HCEC 1CT (cell line): ENCODE measurements around the gene TRPC5OS.

Experiments used
- DNase-seq: peaks from one replicate; pipeline ENCODE4 v3.0.0-alpha.2; 2017

The TRPC5OS gene

DNA sequence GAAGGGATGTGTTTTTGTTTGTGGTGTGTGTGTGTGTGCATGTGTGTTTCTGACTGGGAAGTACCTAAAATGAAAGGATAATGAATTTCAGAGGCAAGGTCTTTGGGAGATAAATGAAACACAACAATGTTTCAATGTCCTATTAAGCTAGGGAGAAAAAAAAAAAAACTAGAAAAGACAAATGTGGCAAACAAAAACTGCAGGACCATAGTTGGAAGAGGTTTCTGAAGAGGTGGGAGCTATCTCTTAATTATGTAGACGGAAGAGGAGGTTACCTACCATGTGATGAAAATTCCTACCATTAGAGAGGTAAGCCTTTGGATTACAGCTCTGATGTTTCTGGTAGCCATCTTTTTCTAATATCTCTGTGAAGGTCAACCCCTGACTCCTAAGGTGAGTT is at the start of gene TRPC5OS:
TSS of gene TRPC5OS (plus strand) at position 301 of the 400 bp plus-strand sequence. CDS start 25,669 bp downstream, outside the sequence.
- no peak for DNase-seq

GRCh38 chrX:111829345-111829744 is 46.6 kb upstream of the TRPC5OS start:
- no peak for DNase-seq

DNA sequence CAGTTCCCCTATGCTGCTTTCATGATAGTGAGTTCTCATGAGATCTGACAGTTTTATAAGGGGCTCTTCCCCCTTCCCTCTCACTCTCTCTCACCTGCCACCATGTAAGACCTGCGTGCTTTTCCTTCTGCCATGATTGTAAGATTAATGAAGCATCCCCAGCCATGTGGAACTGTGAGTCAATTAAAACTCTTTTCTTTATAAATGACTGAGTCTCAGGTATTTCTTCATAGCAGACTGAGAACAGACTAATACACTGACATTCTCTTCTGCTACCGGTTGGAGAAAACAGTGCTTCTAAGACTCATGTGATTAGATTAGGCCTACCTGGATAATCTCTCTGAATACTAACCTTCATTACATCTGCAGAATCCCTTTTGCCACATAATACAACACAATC is 45.4 kb upstream of the TRPC5OS start:
- DNase-seq: no peak

- DNase-seq: no peak
Observed at GRCh38 chrX:111831343-111831742, 44.6 kb upstream of the TRPC5OS start.

GRCh38 chrX:111837197-111837596 is 38.8 kb upstream of the TRPC5OS start:
- no peak for DNase-seq

GRCh38 chrX:111847491-111848133 is 28.4 kb upstream of the TRPC5OS start:
- no peak for DNase-seq

GRCh38 chrX:111848541-111848940 is 27.4 kb upstream of the TRPC5OS start:
- no peak for DNase-seq

DNA sequence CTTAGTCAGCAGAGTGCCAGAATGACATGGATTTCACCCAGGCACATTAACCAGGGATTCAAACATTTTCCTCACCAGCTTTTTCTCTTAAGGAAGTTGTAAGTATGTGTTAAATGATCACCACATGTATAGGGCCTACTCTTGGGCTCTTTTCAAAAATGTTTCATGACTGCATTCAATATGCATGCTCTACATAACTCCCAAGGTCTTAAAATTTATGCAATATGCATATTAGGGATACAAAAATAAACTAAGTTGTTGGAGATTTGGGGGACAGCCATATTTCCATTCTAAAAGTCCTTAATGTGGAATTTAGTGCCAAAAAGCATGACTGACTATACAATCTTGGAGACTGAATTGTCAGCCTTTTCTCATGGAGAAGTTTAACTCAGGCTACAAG is 25.0 kb upstream of the TRPC5OS start:
- no peak for DNase-seq

DNA sequence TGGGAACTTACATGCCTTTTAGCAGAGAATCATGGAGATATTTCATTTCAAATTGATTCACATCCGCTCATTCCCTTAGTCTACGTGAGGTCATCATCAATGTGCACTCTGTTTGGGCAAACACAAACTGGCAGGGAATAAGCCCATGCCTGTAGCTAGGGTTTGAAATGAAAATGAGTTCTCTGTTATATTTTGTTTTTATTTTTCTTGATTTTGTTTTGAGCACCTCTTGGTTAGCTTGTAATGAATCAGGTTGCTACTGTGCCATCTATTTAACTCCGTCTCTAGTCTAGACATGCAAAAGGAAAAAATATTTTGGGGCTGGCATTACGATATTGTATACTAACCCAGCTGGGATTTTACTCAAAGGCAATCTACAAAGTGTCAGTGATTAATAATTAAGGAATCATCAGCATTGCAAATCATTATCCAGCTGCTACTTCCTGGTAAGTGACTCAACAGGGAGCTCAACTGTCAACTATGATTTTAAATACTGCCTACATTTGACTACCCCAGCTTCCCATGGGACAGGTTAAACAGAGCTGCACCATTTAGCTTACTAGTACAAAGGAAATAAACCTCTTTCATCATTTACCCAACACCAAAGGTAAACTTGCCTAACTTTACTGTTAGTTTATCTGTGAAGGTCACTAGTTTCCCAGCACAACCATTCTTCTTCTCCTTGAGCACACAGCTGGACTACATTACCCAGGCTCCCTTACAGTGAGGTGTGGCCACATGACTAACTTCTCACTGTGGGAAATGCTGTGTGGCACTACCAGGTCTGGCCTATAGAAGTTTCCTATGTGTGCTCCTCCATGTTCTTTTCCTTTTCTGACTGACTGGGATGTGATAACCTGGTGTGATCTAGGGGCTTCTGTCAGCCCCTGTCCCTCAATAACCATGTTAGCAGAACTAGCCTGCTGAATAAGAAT is 21.2 kb upstream of the TRPC5OS start:
- DNase-seq: no peak

DNA sequence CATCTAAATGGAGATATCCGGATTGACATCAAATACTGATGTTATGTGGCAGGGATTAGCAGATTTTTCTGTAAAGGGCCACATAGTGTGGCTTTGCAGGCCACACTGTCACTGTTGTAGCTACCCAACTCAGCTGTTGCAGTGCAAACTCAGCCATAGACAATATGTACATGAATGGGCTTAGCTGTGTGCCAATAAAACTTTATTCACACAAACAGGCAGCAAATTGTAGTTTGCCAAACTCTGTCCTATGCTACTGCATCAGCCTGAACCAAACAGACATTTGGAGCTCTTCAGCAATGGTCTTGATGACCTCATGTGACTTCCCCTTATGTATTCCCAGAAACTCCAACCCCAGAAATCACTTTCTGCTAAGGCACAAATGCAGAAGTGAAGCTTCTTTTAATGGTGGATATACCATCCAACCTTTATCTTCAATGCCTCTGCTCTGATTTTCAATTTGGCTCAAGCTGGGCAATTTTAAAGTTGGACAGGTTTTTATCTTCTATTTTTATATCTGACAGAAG is 18.4 kb upstream of the TRPC5OS start:
- DNase-seq: no peak

GRCh38 chrX:111861605-111862004 is 14.4 kb upstream of the TRPC5OS start:
- no peak for DNase-seq

GRCh38 chrX:111867236-111867635 is 8.7 kb upstream of the TRPC5OS start:
- DNase-seq: no peak

DNA sequence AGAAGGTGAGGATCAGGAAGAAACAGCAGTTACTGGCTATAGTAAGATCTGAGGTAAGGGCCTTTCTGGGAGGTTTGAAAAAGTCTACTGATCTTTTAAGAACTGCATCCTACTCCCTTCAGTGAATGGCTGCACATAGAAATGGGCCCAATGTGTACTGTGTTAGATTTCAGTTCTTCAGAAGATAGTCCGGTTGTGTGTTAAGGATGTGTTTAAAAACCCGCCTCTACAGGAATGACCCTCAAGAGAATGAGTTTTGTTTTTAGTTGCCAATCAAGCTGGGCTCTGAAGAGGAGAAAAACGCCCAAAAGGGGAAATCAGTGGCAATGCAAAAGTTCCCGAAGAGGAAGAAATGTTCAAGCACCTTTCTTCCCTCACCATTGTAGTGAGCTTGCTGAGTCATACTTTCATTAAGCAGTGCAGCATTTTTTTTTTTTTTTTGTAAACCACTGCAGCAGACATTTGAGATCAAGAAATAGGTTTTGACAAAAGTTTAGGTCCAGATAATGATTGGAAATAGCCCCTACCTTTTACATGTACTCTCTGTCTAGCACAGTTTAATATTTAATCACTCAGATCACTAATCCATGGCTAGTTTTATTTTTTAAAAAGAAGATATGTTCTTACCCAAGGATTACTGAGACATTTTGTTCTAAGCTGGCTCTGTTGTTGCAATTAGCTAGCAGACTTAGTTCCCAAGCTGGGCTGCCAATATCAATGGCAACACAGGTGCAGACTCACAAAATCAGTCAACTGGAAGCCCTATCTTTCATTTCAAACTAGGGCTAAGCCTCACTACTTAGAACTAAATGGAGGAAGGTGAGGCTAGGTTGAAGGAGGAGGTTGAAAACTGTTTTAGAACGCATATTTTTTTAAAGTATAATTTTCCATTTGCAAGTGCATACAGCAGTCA is 7.0 kb upstream of the TRPC5OS start:
- no peak for DNase-seq

DNA sequence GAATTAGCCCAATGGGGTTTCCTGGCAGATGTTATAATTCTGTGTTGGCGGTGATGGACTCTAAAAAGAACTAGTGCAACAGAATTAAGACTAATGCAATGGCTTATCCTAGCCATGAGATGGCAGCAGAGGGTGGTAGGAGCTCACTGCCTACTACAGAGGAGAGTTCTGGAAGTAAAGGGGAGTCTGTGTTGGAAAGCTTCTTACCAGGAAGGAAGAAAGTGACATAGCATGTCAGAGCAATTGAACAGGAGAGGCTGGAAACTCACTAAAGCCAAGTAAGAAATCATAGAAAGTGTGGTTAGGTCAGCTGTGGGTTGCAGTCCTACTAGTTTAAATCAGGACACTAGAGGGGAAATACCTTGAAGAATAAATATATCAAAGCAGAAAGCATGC is 6.3 kb upstream of the TRPC5OS start:
- DNase-seq: peak; percentile 8

DNA sequence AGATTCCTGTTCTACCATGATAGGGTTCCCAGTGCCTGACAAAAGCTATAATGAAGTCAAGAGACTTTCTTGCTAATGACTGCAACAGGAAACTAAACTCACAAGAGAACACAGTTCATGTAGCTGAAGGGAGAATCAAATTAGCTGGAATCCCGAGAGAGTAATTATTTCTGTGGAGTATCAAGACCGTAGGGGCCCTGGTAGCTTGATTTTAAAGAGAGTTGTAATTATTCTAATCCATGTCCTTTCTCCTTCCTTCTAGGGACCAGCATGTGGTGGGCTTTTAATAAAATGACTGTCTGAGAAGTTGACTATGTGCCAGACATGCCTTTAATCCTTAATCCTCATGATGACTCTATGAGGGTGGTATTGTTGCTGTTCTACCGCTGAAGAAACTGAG is 1.7 kb upstream of the TRPC5OS start:
- no peak for DNase-seq

GRCh38 chrX:111876646-111877045 is 665 bp downstream of the TRPC5OS start:
- no peak for DNase-seq

- no peak for DNase-seq
Observed at GRCh38 chrX:111877681-111878080, 1.7 kb downstream of the TRPC5OS start.

GRCh38 chrX:111880735-111881134 is 4.8 kb downstream of the TRPC5OS start:
- DNase-seq: no peak

- no peak for DNase-seq
Observed at GRCh38 chrX:111881715-111882114, 5.7 kb downstream of the TRPC5OS start.

GRCh38 chrX:111886678-111887077 is 10.7 kb downstream of the TRPC5OS start:
- no peak for DNase-seq

DNA sequence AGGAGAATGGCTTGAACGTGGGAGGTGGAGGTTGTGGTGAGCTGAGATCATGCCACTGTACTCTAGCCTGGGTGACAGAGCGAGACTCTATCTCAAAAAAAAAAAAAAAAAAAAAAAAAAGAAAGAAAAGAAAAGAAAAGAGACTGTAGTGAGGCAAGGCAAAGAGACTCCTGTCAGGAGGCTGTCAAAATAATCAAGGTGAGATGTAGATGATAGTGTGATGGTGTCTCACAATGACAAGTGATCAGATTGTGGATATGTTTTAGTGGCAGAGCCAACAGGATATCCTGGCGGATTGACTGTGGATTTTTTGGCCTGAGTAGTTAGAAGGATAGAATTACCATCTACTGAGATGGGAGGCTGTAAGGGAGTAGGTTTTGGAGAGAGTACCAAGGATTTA is 12.6 kb downstream of the TRPC5OS start:
- DNase-seq: no peak

DNA sequence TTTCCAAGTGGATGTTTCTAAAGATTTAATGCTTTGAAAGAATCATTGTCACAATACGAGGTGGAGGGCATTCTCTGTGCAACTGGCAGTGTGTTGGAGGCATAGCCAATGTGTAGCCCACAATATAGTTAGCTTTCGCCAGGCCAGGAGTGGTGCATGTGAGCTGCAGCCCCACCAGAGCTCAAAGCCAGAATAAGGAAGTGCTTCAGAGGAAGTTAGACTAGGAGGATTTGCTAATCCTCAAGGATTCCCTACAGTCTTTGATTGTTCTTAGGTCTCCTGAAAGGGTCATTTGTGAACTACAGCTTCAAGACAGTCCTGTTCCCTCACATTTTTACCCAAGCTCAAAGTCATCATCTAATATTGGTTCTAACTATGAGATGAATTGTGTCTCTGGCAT is 16.4 kb downstream of the TRPC5OS start:
- DNase-seq: no peak

GRCh38 chrX:111896148-111896547 is 20.2 kb downstream of the TRPC5OS start:
- no peak for DNase-seq
